Thymus (tissue), 11 donors: ENCODE data around the gene MAP3K5. TPM values are rescaled to one million over a fixed set of nuclear protein-coding genes. Genes with fewer than 3 reads are reported as not detected.
"Not testable (repeated sequence)": the region's sequence is repeated elsewhere in the genome, so short reads cannot be mapped to it uniquely, and the experiment has no call there.

Experiments used
- DNase-seq, 9 donors: peaks; one replicate each; pipeline ENCODE4 v3.0.0-alpha.2; 2013; ENCODE audit warnings: low spot score in 9 of 9, low read depth in 6 of 9, missing footprints in 1 of 9
- H3K27ac ChIP-seq, 2 donors: one replicate each; pipeline ENCODE4 v1.5.1; 2013; ENCODE audit warnings: control low read depth in 1 of 2, low read depth in 1 of 2, low read length in 1 of 2, mild to moderate bottlenecking in 1 of 2, moderate library complexity in 1 of 2
- H3K27me3 ChIP-seq, 2 donors: one replicate each; pipeline ENCODE4 v1.5.1; 2013; ENCODE audit warnings: low read length in 1 of 2; ENCODE audit not compliant: control insufficient read depth in 2 of 2, insufficient read depth in 1 of 2
- H3K36me3 ChIP-seq, 2 donors: one replicate each; pipeline ENCODE4 v1.5.1; 2013; ENCODE audit warnings: low read length in 1 of 2, mild to moderate bottlenecking in 1 of 2, moderate library complexity in 1 of 2; ENCODE audit not compliant: control insufficient read depth in 2 of 2, insufficient read depth in 2 of 2
- H3K4me1 ChIP-seq, 2 donors: one replicate each; pipeline ENCODE4 v1.5.1; 2013; ENCODE audit warnings: low read length in 2 of 2; ENCODE audit not compliant: control insufficient read depth in 2 of 2, insufficient read depth in 2 of 2
- H3K4me3 ChIP-seq, 2 donors: one replicate each; pipeline ENCODE4 v1.5.1; 2013; ENCODE audit warnings: low read length in 2 of 2, control low read depth in 1 of 2, mild to moderate bottlenecking in 1 of 2
- H3K9me3 ChIP-seq, 2 donors: one replicate each; pipeline ENCODE4 v1.5.1; 2013; ENCODE audit warnings: low read length in 1 of 2, mild to moderate bottlenecking in 1 of 2; ENCODE audit not compliant: control insufficient read depth in 2 of 2, insufficient read depth in 1 of 2
- WGBS: extraction: QIAGEN DNeasy Blood & Tissue Kit; methylation state at CpG from one replicate; pipeline ENCODE4 v1.1.7; 2013; 5-methylcytosine and 5-hydroxymethylcytosine counted together
- polyA plus RNA-seq: library from polyadenylated mRNA; stranded (reverse); fragments of 200-250 nt; gene quantifications from one replicate; pipeline ENCODE4 v1.2.3, GENCODE V29; 2013
- total RNA-seq: library from RNA; stranded (reverse); fragments of 120-200 nt; gene quantifications from one replicate; pipeline ENCODE4 v1.2.4, GENCODE V29; 2013
- donor health status: healthy.

Gene MAP3K5
- total and polyA plus RNA-seq, 2 donors = 7.3 to 23.0 TPM

DNA sequence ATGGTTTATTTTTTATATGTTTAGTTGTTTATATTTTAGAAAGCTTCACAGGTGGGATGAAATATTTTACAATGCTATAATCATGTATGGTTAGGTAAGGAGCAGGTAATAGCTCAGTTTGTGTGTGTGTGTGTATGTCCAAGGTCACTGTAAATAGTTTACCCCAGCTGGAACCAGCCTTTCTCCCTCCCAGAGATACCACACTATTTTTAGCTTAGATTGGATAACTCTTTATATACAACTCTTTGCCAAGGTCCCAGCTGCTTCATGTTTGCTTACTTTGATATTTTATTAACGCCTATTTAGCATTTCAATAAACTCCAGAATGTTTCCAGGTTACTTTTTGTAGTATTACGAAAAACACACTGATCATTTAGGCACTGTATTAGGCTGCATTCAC is 28.3 kb upstream of the MAP3K5 start:
- WGBS = 99% methylated on average over 2 of the region's 2 CpGs
- H3K9me3 ChIP-seq = peaks cover 0 to 6% of the 10 kb centered on the region in 2 donors
- DNase-seq = no peak
- no peaks in the 10 kb centered on the region for H3K27me3 ChIP-seq
- H3K4me1 ChIP-seq = peaks cover 0 to 10% of the 10 kb centered on the region in 2 donors
- peaks cover 0 to 4% of the 10 kb centered on the region in 2 donors for H3K36me3 ChIP-seq
- no peak overlapping the region for H3K4me3 ChIP-seq
- H3K27ac ChIP-seq = no peak overlapping the region

DNA sequence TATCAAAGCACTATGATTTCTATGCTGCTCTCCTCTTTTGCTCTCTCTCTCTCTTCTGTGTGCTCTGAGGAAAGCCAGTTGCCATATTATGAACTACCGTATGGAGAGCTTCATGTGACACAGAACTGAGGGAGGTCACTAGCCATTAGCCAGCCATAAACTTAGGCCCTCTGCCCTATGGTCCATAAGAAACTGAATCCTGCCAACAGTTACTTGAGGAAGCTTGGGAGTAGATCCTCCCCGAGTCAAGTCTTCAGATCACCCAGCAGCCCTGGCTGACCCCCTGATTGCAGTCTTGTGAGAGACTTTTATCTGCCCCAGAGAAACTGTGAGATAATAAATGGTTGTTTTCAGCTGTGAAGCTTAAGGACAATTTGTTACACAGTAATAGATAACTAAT is 24.4 kb upstream of the MAP3K5 start:
- H3K9me3 ChIP-seq = no peaks in the 10 kb centered on the region
- H3K27me3 ChIP-seq = no peaks in the 10 kb centered on the region
- no peak overlapping the region for H3K4me3 ChIP-seq
- no peak overlapping the region for H3K27ac ChIP-seq
- H3K36me3 ChIP-seq = no peaks in the 10 kb centered on the region
- no peak for DNase-seq
- 98% methylated on average over 2 of the region's 2 CpGs for whole genome bisulfite sequencing
- H3K4me1 ChIP-seq = no peaks in the 10 kb centered on the region

DNA sequence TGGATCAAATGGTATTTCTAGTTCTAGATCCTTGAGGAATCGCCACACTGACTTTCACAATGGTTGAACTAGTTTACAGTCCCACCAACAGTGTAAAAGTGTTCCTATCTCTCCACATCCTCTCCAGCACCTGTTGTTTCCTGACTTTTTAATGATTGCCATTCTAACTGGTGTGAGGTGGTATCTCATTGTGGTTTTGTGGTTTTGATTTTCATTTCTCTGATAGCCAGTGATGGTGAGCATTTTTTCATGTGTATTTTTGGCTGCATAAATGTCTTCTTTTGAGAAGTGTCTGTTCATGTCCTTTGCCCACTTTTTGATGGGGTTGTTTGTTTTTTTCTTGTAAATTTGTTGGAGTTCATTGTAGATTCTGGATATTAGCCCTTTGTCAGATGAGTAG is 23.3 kb upstream of the MAP3K5 start:
- H3K4me1 ChIP-seq, H3K9me3 ChIP-seq, DNase-seq, H3K27me3 ChIP-seq, H3K27ac ChIP-seq, H3K36me3 ChIP-seq, H3K4me3 ChIP-seq: not testable (repeated sequence)
- WGBS = 82% methylated on average over 1 of the region's 1 CpG

DNA sequence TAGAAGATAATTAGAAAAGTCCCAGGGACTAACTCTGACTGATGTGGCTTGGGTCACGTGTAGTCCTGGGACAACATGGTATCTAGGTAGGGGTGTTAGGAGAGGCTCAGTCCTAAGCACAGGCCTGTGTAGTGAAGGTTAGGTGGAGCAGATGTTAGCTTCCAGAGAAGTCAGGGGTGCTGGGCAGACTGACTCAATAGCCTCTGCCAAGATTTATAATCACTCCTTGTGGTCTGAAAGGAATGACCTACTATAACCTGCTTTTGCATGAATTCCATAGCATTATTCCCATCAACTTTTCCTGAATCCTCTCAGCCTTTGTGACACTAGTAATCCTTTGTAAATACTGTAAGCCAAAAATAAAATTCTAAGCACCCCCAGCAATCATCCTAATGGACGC is 19.9 kb upstream of the MAP3K5 start:
- Histone ChIP-seq H3K27me3 (no peaks in the 10 kb centered on the region), H3K27ac (no peak overlapping the region), H3K4me1 (no peaks in the 10 kb centered on the region), H3K36me3 (no peaks in the 10 kb centered on the region), H3K9me3 (no peaks in the 10 kb centered on the region), H3K4me3 (no peak overlapping the region)
- over 99% methylated on average over 2 of the region's 2 CpGs for WGBS
- no peak for DNase-seq

- no peak overlapping the region for H3K4me3 ChIP-seq
- H3K9me3 ChIP-seq = no peaks in the 10 kb centered on the region
- H3K4me1 ChIP-seq = no peaks in the 10 kb centered on the region
- no peak overlapping the region for H3K27ac ChIP-seq
- H3K36me3 ChIP-seq = no peaks in the 10 kb centered on the region
- H3K27me3 ChIP-seq = no peaks in the 10 kb centered on the region
- DNase-seq = no peak
Measured at GRCh38 chr6:136811272-136811671, 19.0 kb upstream of the MAP3K5 start.

- no peak for DNase-seq
- H3K36me3 ChIP-seq = no peaks in the 10 kb centered on the region
- H3K4me1 ChIP-seq = no peaks in the 10 kb centered on the region
- 95% methylated on average over 7 of the region's 7 CpGs for WGBS
- no peak overlapping the region for H3K4me3 ChIP-seq
- no peaks in the 10 kb centered on the region for H3K9me3 ChIP-seq
- no peak overlapping the region for H3K27ac ChIP-seq
- H3K27me3 ChIP-seq = no peaks in the 10 kb centered on the region
Measured at GRCh38 chr6:136809091-136809860, 17.0 kb upstream of the MAP3K5 start.

GRCh38 chr6:136803608-136804007 is 11.3 kb upstream of the MAP3K5 start:
- Histone ChIP-seq H3K4me1 (no peaks in the 10 kb centered on the region), H3K4me3 (no peak overlapping the region), H3K27me3 (no peaks in the 10 kb centered on the region), H3K27ac (no peak overlapping the region), H3K36me3 (no peaks in the 10 kb centered on the region), H3K9me3 (no peaks in the 10 kb centered on the region)
- 96% methylated on average over 1 of the region's 1 CpG for WGBS
- DNase-seq = no peak

DNA sequence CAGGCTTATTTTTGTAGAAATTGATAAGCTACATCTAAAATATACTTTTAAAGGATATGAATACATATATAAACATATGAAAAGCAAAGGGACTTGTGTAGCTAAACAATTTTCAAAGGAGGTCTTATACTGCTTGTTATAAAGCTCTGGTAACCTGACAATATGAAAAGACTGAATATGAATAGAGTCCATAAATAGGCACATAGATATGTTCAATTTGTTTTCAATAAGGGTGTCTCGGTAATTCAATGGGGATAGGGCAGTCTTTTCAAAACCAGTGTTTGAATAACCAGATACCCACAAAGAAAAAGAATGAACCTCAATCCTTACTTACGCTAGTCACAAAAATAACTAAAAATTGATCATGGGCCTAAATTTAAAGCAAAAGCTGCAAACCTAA is 9.3 kb upstream of the MAP3K5 start:
- DNase-seq = no peak
- no peaks in the 10 kb centered on the region for H3K27me3 ChIP-seq
- no peak overlapping the region for H3K4me3 ChIP-seq
- no peaks in the 10 kb centered on the region for H3K4me1 ChIP-seq
- H3K36me3 ChIP-seq = no peaks in the 10 kb centered on the region
- no peaks in the 10 kb centered on the region for H3K9me3 ChIP-seq
- WGBS = 97% methylated on average over 2 of the region's 2 CpGs
- no peak overlapping the region for H3K27ac ChIP-seq

- 99% methylated on average over 1 of the region's 1 CpG for WGBS
- H3K27ac ChIP-seq = no peak overlapping the region
- no peak overlapping the region for H3K4me3 ChIP-seq
- no peaks in the 10 kb centered on the region for H3K27me3 ChIP-seq
- H3K36me3 ChIP-seq = no peaks in the 10 kb centered on the region
- H3K4me1 ChIP-seq = peaks cover 3 to 6% of the 10 kb centered on the region in 2 donors
- no peak for DNase-seq
- no peaks in the 10 kb centered on the region for H3K9me3 ChIP-seq
Measured at GRCh38 chr6:136798044-136798443, 5.8 kb upstream of the MAP3K5 start.
